ENCODE data around the gene GPSM3. TPM values are rescaled to one million over a fixed set of nuclear protein-coding genes. Genes with fewer than 3 reads are reported as not detected.
"Not testable (repeated sequence)": the region's sequence is repeated elsewhere in the genome, so short reads cannot be mapped to it uniquely, and the experiment has no call there.

GPSM3 gene
- total and polyA plus RNA-seq, 2 donors from 2014 or later: 6.2 to 28.1 TPM

GRCh38 chr6:32187009-32187709 is 5.3 kb downstream of the GPSM3 start:
- Histone ChIP-seq H3K4me1 (ENCODE audit: control insufficient read depth in 2 of 3, insufficient read depth in 2 of 3, low read depth in 1 of 3, low read length in 3 of 3) (peaks cover 2 to 26% (median 8%) of the 10 kb centered on the region in 3 donors), H3K27me3 (ENCODE audit: control insufficient read depth, insufficient read depth, low read length) (no peaks in the 10 kb centered on the region), H3K36me3 (ENCODE audit: control insufficient read depth in 2 of 3, insufficient read depth in 3 of 3, low read length in 3 of 3) (peaks cover 6 to 17% (median 8%) of the 10 kb centered on the region in 3 donors), H3K9ac (ENCODE audit: low read length in 3 of 3) (no peak overlapping the region), H3K4me3 (ENCODE audit: low read length in 3 of 3) (no peak overlapping the region), H3K9me3 (ENCODE audit: control insufficient read depth in 2 of 3, insufficient read depth in 1 of 3, low read length in 3 of 3) (no peaks in the 10 kb centered on the region), H3K27ac (ENCODE audit: low read depth in 2 of 2, low read length in 2 of 2) (peak overlapping the region in 1 of 2 donors; percentile 69)
- no peak for TF ChIP-seq CTCF (IDR thresholded peaks at IDR 0.05; ENCODE audit: borderline replicate concordance, extremely low read depth, insufficient read depth)
- intact Hi-C loops (cut with DNase I): no loop called here
- DNase-seq: peak in 2 of 5 donors; percentile 41 to 59
- no peak for FAIRE-seq

- H3K4me1 ChIP-seq (ENCODE audit: control insufficient read depth in 2 of 3, insufficient read depth in 2 of 3, low read depth in 1 of 3, low read length in 3 of 3): peaks cover 2 to 21% (median 8%) of the 10 kb centered on the region in 3 donors
- H3K4me3 ChIP-seq (ENCODE audit: low read length in 3 of 3); intact Hi-C loops (cut with DNase I); H3K9me3 ChIP-seq (ENCODE audit: control insufficient read depth in 2 of 3, insufficient read depth in 1 of 3, low read length in 3 of 3); H3K27me3 ChIP-seq (ENCODE audit: control insufficient read depth, insufficient read depth, low read length); FAIRE-seq: not testable (repeated sequence)
- peak overlapping the region in 1 of 3 donors; percentile 40 for H3K9ac ChIP-seq (ENCODE audit: low read length in 3 of 3)
- peak in 1 of 5 donors; percentile 48 for DNase-seq
- H3K36me3 ChIP-seq (ENCODE audit: control insufficient read depth in 2 of 3, insufficient read depth in 3 of 3, low read length in 3 of 3): peaks cover 6 to 19% (median 8%) of the 10 kb centered on the region in 3 donors
- peak overlapping the region; percentile 69 to 89 for H3K27ac ChIP-seq (ENCODE audit: low read depth in 2 of 2, low read length in 2 of 2)
Observed at GRCh38 chr6:32186151-32186840, 6.1 kb downstream of the GPSM3 start.

- Histone ChIP-seq H3K27ac (ENCODE audit: low read depth in 2 of 2, low read length in 2 of 2) (peak overlapping the region; percentile 69 to 89), H3K36me3 (ENCODE audit: control insufficient read depth in 2 of 3, insufficient read depth in 3 of 3, low read length in 3 of 3) (peaks cover 6 to 25% (median 8%) of the 10 kb centered on the region in 3 donors), H3K9ac (ENCODE audit: low read length in 3 of 3) (peak overlapping the region in 1 of 3 donors; percentile 40), H3K4me1 (ENCODE audit: control insufficient read depth in 2 of 3, insufficient read depth in 2 of 3, low read depth in 1 of 3, low read length in 3 of 3) (peaks cover 0 to 15% (median 5%) of the 10 kb centered on the region in 3 donors)
- FAIRE-seq: peak; percentile 74
- DNase-seq: peak; percentile 56 to 95 (median 74)
- H3K27me3 ChIP-seq (ENCODE audit: control insufficient read depth, insufficient read depth, low read length); H3K9me3 ChIP-seq (ENCODE audit: control insufficient read depth in 2 of 3, insufficient read depth in 1 of 3, low read length in 3 of 3); H3K4me3 ChIP-seq (ENCODE audit: low read length in 3 of 3); intact Hi-C loops (cut with DNase I): not testable (repeated sequence)
Observed at GRCh38 chr6:32185681-32186131, 6.7 kb downstream of the GPSM3 start.

- no peak for FAIRE-seq
- TF ChIP-seq CTCF (IDR thresholded peaks at IDR 0.05; ENCODE audit: borderline replicate concordance, extremely low read depth, insufficient read depth): no peak
- H3K9me3 ChIP-seq (ENCODE audit: control insufficient read depth in 2 of 3, insufficient read depth in 1 of 3, low read length in 3 of 3): no peaks in the 10 kb centered on the region
- H3K27me3 ChIP-seq (ENCODE audit: control insufficient read depth, insufficient read depth, low read length): no peaks in the 10 kb centered on the region
- peaks cover 6 to 26% (median 8%) of the 10 kb centered on the region in 3 donors for H3K36me3 ChIP-seq (ENCODE audit: control insufficient read depth in 2 of 3, insufficient read depth in 3 of 3, low read length in 3 of 3)
- no peak within 1 kb of the TSS for H3K9ac ChIP-seq (ENCODE audit: low read length in 3 of 3)
- H3K4me3 ChIP-seq (ENCODE audit: low read length in 3 of 3): no peak within 1 kb of the TSS
- peak within 1 kb of the TSS in 1 of 2 donors; percentile 52 for H3K27ac ChIP-seq (ENCODE audit: low read depth in 2 of 2, low read length in 2 of 2)
- peak in 2 of 5 donors; percentile 36 to 46 for DNase-seq
- intact Hi-C loops (cut with DNase I): no loop called here
- peaks cover 2 to 19% (median 9%) of the 10 kb centered on the region in 3 donors for H3K4me1 ChIP-seq (ENCODE audit: control insufficient read depth in 2 of 3, insufficient read depth in 2 of 3, low read depth in 1 of 3, low read length in 3 of 3)
Observed at GRCh38 chr6:32184084-32184640, 8.3 kb downstream of the GPSM3 start, which contains the start of gene AGER. Gene AGER (minus strand): TSS chr6:32184253. CDS start chr6:32184222, 31 bp downstream.

All from kidney (tissue), 14 donors.